HG02763 (cell line): ENCODE measurements around the gene RAB10.
"Not testable (repeated sequence)": the region's sequence is repeated elsewhere in the genome, so short reads cannot be mapped to it uniquely, and the experiment has no call there.

Experiments used
- ATAC-seq: cut with Tn5 transposase; IDR thresholded peaks from one replicate; pipeline ENCODE4 v1.9.1; 2021; ENCODE audit warnings: mild to moderate bottlenecking, moderate library complexity; ENCODE audit not compliant: unreplicated experiment

The RAB10 gene

DNA sequence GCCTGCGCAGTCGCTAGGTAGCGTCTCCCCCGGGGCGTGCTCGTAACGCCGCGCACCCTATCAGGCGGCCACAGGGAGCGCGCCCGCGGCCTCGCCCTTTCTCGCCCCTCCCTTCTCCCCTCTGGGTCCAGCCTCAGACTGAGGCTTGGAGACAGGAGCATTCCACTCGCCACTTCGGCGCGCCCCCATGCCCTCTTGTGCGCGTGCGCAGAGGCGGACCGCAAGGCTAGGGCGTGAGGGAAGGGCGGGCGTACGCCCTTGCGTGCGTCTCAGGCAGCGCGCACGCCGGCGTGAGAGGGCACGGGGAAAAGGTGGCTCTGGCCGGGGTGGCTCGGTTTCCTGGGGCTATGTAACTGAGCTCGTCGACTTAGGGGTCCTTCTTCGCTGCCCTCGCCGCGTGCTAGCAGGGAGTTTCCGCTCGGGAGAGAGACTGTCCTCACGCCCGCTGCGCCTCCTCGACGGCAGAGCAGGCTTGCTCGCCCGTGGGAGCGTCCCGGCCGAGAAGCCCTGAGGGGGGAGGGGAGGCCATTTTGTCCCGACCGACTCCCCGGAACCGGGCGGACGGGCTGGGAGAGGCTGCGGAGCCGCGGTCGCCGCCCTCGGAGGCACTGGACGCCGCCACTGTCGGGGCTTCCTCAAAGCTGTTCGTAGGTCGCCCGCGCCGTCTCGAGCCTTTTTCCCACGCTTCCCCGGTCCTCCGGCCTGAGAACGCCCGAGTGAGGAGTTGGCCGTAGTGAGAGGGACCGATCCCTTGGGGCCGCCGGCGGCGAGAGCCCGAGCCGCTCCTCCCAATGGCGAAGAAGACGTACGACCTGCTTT is at the start of gene RAB10:
Gene RAB10, plus strand, starts transcription at position 267 of the 819 bp plus-strand sequence. Its CDS starts 525 bp downstream, at position 792.
- peak; percentile 93 for ATAC-seq

DNA sequence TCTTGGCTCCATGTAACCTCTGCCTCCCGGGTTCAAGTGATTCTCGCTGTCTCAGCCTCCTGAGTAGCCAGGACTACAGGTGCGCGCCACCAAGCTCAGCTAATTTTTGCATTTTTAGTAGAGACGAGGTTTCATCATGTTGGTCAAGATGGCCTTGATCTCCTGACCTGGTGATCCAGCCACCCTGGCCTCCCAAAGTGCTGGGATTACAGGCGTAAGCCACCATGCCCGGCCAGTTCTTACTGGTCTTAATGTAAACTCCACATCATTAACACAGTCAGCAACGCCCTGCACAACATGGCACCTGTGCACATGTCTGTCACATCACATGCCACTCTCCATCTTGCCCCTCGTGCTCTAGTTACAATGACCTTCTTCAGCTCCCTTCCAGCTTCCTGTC is 45.8 kb upstream of the RAB10 start:
- no peak for ATAC-seq

DNA sequence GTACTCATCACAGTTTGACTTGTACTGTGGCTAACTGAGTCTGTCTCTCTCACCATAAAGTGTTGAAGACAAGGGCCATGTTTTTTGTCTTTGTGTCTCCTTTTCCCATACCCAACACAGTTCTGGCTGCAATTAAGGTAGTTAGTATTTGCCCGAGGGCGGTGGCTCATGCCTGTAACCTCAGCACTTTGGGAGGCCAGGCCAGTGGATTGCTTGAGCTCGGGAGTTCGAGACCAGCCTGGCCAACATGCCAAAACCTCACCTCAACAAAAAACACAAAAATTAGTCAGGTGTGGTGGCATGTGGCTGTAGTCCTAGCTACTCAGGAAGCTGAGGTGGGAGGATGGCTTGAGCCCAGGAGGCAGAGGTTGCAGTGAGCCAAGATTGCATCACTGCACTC is 44.7 kb upstream of the RAB10 start:
- no peak for ATAC-seq

DNA sequence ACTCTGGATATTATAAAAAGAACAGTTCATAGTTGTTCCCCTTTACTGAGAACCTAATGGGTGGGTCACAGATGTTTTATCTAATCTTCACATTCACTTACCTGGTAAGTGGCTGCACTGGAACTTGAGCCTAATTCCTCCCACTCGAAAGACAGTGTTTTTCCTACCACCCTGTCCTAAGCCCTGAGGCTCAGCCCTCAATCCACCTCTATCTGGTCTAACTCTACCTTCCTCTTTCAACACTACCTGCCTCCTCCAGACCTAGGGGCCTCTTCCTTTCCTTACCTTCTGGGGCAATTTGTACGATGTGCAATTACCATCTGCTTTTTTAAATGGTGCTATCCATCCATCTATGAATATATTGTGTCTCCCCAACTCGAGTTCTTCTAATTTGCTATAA is 41.9 kb upstream of the RAB10 start:
- no peak for ATAC-seq

DNA sequence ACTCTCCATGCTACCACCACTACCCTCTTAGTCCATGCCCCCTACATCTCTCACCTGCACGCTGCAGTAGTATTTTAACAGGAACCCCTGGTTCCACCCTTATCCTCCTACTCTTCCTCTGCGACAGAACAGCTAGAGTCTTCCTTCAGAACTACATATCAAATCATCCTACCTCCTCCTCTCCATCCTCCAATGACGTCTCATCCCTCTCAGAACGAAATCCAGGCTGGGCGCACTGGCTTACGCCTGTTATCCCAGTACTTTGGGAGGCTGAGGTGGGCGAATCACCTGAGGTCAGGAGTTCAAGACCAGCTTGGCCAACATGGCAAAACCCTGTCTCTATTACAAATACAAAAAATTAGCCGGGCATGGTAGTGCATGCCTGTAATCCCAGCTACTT is 41.3 kb upstream of the RAB10 start:
- ATAC-seq, result no peak

DNA sequence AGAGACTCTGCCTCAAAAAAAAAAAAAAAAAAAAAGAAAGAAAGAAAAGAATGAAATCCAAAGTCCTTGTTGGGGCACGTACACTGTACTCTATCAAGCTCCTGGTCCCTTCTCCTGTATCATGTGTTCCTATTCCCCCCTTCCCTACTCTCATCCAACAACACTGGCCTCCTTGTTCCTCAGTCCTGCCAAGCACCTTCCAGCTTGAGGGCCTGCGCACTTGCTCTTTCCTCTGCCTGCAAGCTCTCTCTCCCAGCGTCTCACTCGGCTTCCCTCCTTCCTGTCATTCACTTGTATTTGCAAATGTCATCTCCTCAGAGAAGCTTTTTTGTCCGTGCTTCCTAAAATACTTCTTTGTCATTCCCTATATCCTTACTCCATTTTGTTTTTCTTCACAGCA is 40.8 kb upstream of the RAB10 start:
- ATAC-seq, result no peak

DNA sequence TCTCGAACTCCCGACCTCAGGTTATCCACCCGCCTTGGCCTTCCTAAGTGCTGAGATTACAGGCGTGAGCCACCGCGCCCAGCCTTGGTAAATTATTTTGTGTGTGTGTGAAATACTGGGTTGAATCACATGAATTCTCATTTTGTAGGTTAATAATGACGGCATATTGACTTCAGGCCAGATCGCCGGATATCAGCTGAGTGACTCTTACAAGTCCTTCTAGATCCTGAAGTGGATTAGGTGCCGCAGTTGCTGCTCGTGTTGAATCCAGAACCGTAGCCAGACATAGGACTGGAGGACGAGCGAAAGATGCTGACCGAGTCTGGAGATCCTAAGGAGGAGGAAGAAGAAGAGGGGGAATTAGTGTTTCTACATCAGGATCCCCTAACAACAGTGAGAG is 39.4 kb upstream of the RAB10 start:
- no peak for ATAC-seq

DNA sequence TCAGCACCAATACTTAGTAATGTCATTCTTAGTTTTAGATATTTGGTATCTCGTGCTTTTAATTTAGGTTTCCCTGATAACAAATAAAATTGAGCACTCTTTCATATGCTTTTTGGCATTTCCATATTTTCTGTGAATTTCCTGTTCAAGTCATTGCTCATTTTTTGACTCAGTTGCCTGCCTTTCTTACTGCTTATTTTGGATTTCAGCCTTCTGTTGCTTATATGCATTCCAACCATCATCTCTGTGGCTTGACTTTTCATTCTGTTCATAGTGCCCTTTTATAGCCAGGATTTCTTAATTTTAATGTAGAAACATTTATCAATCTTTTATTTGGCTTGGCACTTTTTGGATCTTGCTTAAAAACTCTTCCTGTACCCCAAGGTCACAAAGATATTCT is 37.0 kb upstream of the RAB10 start:
- no peak for ATAC-seq

DNA sequence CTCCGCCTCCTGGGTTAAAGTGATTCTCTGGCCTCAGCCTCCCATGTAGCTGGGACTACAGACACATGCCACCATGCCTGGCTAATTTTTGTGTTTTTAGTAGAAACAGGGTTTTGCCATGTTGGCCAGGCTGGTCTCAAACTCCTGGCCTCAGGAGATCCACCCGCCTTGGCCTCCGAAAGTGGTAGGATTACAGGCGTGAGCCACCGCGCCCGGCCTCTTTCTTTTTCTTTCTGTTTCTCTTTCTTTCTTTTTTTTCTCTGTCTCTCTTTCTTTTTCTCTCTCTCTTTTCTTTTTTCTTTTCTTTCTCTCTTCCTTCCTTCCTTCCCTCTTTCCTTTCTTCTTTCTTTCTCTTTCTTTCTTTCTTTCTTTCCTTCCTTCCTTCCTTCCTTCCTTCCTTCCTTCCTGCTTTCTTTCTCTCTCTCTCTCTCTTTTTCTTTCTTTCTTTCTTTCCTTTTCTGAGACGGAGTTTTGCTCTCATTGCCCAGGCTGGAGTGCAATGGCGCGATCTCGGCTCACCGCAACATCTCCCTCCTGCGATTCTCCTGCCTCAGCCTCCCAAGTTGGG is 35.0 kb upstream of the RAB10 start:
- ATAC-seq, result not testable (repeated sequence)

DNA sequence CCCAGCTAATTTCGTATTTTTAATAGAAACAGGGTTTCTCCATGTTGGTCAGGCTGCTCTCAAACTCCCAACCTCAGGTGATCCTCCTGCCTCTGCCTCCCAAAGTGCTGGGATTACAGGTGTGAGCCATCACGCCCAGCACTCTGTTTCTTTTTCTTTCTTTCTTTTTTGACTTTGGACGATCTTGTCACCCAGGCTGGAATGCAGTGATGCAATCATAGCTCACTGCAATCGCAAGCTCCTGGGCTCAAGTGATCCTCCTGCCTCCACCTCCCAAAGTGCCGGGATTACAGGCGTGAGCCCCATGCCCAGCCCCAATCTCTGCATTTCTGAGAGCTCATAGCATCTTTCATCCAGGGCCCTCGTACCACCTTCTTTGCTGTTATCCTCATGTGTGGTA is 34.5 kb upstream of the RAB10 start:
- ATAC-seq, result not testable (repeated sequence)

DNA sequence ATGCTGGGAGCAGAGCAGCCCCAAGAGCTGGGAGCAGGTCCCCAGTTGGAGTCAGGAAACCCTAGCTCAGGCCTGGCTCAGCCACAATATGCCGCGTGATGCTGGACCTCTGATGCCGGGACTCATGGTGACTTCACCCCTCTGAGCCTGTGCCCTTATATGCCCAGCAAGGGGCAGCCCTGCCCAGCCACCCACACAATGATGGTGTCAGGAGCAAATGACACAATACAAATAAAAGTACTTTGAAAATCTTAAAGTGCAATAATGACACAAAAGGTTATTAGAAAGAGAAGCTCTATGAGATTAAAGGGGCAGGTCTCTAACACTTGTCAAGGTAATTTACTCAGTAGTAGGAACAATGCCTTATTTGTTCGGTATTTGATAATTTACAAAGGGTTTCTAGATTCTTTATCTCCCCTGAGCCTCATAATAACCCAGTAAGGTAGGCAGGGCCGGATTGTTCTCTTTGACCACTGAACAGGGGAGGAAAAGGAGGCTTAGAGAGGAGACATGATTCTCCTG is 33.3 kb upstream of the RAB10 start:
- ATAC-seq, result no peak

DNA sequence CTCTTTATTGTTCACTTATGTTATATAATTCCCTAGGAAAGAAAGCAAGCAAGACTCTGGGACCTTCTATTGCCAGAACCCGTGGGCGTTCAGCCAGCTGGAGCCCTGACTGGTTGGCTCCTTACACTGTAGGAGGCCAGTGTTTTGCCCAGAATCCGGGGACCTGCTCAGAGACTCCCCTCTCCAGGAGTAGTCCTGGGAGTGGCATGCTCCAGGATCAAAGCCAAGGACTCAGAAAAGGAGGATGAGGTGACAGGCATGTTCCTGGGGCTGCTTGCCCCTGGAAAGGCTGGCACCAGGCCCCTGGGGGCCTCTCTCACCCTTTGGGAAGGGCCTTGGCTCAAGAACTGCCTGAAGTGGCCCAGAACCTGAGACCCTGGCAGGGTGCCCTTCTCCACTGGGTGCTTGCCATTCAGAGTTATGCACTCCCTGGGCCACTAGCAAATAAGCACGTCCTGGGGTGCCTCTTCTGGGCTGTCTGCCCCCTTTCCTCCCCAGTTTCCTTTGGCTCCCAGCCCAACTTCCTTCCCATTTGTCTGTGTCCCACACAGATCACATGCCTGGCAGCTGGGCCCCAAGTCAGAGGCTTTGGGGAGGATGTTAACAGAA is 32.0 kb upstream of the RAB10 start:
- ATAC-seq, result no peak

DNA sequence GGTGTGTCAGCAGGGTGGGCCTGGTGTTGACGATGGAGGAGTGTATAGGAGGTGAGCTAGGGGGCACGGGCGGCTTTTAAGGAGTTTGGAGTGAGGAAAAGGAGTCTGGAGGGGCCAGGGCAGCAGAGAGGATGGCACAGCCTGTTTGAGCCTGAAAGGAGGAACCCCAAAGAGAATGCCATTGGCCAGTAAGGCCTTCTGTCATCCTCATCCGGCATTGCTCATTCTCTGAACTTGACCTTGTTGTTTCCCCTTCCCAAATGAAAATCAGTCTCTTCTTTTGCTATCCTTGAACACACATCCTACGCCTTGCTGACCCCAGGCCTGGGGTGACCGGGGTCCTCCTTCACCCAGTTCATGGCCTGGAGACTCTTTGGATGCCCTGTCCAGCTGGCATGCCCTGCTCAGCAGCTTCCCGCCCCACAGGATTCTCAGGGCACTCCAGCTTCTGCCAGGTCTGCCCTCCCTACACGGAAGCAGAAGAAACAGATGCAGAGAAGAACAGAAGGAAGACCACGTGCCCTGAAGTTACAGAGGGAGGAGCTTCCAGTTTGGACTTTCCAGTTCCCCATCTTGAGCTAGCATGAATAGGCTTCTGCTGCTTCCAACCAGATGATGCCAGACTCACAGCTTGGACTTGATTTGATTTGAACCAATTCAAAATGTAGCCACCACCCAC is 31.1 kb upstream of the RAB10 start:
- ATAC-seq, result no peak

DNA sequence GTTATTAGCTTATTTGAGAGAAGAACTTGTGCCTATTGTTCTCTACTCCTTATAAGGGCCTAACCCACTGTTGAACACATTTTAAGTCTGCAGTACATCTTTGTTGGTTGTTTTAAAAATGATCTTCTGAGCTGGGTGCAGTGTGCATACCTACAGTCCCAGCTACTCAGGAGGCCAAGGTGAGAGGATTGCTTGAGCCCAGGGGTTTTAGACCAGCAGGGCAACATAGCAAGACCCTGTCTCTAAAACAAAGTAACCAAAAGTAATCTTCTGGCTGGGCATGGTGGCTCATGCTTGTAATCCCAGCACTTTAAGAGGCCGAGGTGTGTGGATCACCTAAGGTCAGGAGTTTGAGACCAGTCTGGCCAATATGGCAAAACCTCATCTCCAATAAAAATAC is 25.8 kb upstream of the RAB10 start:
- no peak for ATAC-seq

DNA sequence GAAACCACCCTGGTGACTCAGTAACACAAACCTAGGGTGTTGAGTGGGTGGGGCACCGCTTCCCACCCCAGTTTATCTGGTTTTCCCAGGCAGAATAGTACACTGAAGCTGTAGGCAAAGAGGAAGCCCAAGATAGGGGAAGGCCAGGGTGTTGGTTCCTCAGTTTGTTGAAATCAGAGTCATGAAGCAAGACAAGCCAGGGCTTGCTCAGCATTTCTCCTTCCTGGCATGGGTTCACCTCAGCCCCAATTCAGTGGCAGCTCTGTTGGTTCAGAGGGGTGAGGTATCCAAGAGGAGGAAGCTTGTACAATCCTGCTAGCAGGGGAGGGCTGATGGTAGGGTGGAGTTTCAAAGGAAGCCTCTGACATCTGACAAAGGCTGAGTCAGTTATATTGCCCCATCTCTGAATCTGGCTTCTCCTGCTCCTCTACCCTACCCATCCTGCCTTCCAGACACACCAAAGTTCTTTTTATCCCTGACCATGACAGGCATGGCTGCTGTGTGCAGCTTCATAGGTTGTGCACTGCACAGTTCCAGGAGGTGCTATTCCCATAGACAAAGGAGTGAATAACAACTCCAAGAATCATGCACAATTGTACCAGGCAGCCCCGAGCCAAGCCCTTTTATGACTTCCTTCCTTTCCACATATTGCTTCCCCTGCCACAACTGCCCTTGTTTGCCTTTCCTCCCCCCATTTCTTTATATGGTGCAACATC is 24.9 kb upstream of the RAB10 start:
- no peak for ATAC-seq

DNA sequence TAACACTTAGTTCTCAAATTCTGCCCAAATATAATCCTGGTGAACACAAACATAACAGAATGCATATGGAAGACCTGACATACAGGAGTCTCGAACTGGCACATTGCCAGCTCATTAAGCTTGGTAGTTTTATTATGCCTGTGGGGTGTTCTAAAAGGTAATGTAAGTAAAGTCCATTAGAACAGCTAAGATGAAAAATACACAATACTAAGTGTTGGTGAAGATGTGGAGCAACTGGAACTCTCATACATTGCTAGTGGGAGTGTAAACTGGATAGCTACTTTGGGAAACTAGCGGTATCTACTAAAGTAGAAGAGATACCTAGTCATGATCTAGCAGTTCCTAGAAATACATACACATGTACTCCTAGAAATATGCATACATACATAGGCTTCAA is 24.3 kb upstream of the RAB10 start:
- no peak for ATAC-seq

DNA sequence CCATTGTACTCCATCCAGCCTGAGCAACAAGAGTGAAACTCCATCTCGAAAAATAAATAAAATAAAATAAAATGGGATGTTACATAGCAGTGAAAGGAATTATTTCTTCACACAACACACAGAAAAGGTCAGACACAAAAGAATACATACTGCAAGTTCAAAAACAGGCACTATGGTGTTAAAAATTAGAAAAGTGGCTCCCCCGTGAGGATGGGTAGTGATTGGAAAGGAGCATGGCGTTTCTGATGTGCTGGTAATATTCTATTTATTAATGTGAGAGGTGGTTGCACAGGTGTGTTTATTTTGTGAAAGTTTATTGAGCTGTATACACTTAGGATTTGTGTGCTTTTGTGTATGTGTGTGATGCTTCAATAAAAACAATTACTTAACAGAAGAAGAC is 22.9 kb upstream of the RAB10 start:
- no peak for ATAC-seq

DNA sequence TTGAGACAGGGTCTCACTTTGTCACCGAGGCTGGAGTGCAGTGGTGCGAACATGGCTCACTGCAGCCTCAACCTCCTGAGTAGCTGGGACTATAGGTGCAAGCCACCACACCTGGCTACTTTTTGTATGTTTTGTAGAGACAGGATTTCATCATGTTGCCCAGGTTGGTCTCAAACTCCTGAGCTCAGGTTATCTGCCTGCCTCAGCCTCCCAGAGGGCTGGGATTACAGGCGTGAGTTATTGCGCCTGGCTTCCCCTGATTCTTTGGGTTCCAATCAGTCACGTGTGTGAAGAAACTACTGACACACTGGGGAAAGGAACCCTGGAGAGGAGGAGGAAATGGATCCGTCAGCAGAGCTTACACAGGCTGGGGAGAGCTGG is 22.3 kb upstream of the RAB10 start:
- ATAC-seq, result no peak

DNA sequence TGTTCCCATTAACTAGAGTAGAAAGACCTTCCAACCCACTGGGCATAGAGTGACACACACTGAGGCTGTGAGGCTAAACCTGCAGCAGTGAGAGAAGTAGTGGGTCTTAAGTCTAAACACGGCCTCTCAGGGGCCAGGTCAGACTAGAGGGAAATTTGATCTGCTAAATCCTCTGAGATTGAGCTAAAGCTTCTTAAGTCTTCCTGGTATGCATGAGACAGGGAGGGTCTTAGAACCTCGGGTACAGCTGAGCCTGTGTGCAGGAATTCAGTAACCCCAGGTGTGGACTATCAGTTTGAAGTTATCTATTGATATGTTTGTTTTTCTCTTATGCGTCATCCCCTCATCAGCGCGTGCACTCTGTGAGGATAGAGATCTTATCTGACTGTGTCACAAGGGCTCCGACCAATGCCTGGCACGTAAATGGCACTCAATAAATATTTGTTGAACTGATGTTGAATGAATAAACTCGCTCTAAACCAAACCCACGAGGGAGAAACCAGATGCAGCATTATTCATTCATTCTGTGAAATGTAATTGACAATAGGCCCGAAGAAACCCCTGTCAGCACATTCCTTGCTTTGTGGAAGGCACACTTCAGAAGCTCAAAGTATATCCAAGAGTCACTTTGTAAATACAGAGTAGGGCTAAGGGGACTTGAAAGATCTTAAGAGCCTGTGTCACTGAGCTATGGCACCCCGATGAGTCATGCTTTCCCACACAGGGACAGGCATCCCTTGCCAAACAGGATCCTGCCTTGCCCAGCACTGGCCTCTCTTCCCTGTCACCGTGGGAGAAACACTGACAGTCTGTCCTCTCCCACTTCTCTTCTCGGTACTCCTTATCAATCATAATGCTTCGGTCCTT is 21.7 kb upstream of the RAB10 start:
- no peak for ATAC-seq

DNA sequence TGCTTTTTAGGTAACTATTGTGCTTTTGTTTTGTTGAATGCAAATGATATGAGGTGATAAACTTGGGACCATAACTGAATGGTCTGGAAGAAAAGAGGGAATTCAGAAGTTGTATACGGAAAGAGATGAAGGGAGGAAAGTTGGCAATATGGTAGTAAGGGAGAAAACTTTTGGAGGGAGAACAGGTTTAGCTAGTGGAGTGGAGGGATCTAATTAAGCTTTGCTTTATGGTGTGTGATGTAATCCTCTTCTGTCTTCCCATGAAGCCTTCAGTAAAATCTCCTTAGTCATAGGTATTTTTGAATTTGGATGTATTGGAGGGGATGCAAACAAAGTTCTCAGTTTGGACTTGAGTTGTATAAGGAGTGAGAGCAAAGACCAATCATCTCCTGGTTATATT is 20.2 kb upstream of the RAB10 start:
- no peak for ATAC-seq
